Mesothelial cell of epicardium (in vitro differentiated cells): ENCODE measurements around the gene PDE2A. TPM values are rescaled to one million over a fixed set of nuclear protein-coding genes. Genes with fewer than 3 reads are reported as not detected.

Experiments used
- DNase-seq, 2 experiments: peaks; one replicate each; pipeline ENCODE4 v3.0.0; 2021; ENCODE audit warnings: low spot score in 2 of 2; ENCODE audit not compliant: unreplicated experiment in 2 of 2
- H3K27ac Mint-ChIP-seq: 2 replicates; pipeline ENCODE4 v1.8.0; 2021; ENCODE audit warnings: mixed read lengths
- H3K27me3 Mint-ChIP-seq: 2 replicates; pipeline ENCODE4 v1.8.0; 2021; ENCODE audit warnings: low read depth, mixed read lengths
- H3K36me3 Mint-ChIP-seq: 2 replicates; pipeline ENCODE4 v1.8.0; 2021; ENCODE audit warnings: mixed read lengths
- H3K4me1 Mint-ChIP-seq: 2 replicates; pipeline ENCODE4 v1.8.0; 2021; ENCODE audit warnings: mixed read lengths
- H3K4me3 Mint-ChIP-seq: 2 replicates; pipeline ENCODE4 v1.8.0; 2021; ENCODE audit warnings: mild to moderate bottlenecking, moderate library complexity, mixed read lengths
- H3K9me3 Mint-ChIP-seq: 2 replicates; pipeline ENCODE4 v1.8.0; 2021; ENCODE audit warnings: mixed read lengths
- CTCF ChIP-seq: fragments of 200-600 bp; sonication (generic); IDR thresholded peaks from one replicate; pipeline ENCODE4 v1.5.0; 2021; ENCODE audit warnings: antibody characterized with exemption; ENCODE audit not compliant: unreplicated experiment
- total RNA-seq: library from RNA; stranded (reverse); gene quantifications from 3 replicates; pipeline ENCODE4 v1.2.1, GENCODE V29; 2021

Gene PDE2A
- total RNA-seq, 1 donor from 2014 or later = 1.1 TPM

GRCh38 chr11:72634016-72634415 lies 40.2 kb downstream of the PDE2A start:
- no peak for TF ChIP-seq CTCF
- Mint-ChIP-seq H3K36me3 (no peaks in the 10 kb centered on the region), H3K27me3 (peaks cover 40% of the 10 kb centered on the region), H3K4me3 (no peak overlapping the region), H3K27ac (no peak overlapping the region), H3K9me3 (no peaks in the 10 kb centered on the region), H3K4me1 (no peaks in the 10 kb centered on the region)
- DNase-seq = no peak

- Mint-ChIP-seq H3K27ac (no peak overlapping the region), H3K27me3 (peaks cover 40% of the 10 kb centered on the region)
- no peak for DNase-seq
Measured at GRCh38 chr11:72633068-72633467, 41.2 kb downstream of the PDE2A start.

GRCh38 chr11:72631806-72632731 lies 42.2 kb downstream of the PDE2A start:
- no peaks in the 10 kb centered on the region for H3K9me3 Mint-ChIP-seq
- no peaks in the 10 kb centered on the region for H3K4me1 Mint-ChIP-seq
- H3K4me3 Mint-ChIP-seq = no peak overlapping the region
- H3K27ac Mint-ChIP-seq = no peak overlapping the region
- DNase-seq = no peak
- TF ChIP-seq CTCF = no peak
- H3K36me3 Mint-ChIP-seq = no peaks in the 10 kb centered on the region
- H3K27me3 Mint-ChIP-seq = peaks cover 32% of the 10 kb centered on the region

More at GRCh38 chr11:72633068-72633467, 41.2 kb downstream of the PDE2A start:
- no peaks in the 10 kb centered on the region for H3K36me3 Mint-ChIP-seq
- TF ChIP-seq CTCF = no peak
- no peaks in the 10 kb centered on the region for H3K9me3 Mint-ChIP-seq
- no peak overlapping the region for H3K4me3 Mint-ChIP-seq
- H3K4me1 Mint-ChIP-seq = no peaks in the 10 kb centered on the region

- H3K9me3 Mint-ChIP-seq = no peaks in the 10 kb centered on the region
- H3K27ac Mint-ChIP-seq = no peak overlapping the region
- H3K27me3 Mint-ChIP-seq = peaks cover 17% of the 10 kb centered on the region
- no peak for TF ChIP-seq CTCF
- no peak for DNase-seq
- H3K4me3 Mint-ChIP-seq = no peak overlapping the region
- peaks cover 6% of the 10 kb centered on the region for H3K4me1 Mint-ChIP-seq
- no peaks in the 10 kb centered on the region for H3K36me3 Mint-ChIP-seq
Measured at GRCh38 chr11:72630104-72630852, 43.9 kb downstream of the PDE2A start.

- Mint-ChIP-seq H3K36me3 (no peaks in the 10 kb centered on the region), H3K27me3 (peaks cover 15% of the 10 kb centered on the region), H3K4me1 (peaks cover 7% of the 10 kb centered on the region), H3K4me3 (no peak overlapping the region), H3K9me3 (no peaks in the 10 kb centered on the region), H3K27ac (no peak overlapping the region)
- DNase-seq = no peak
- TF ChIP-seq CTCF = no peak
Measured at GRCh38 chr11:72629266-72629665, 45.0 kb downstream of the PDE2A start.
